DND-41 (cell line): ENCODE results near the gene IDI1.

Experiments used
- EZH2 ChIP-seq: IDR thresholded peaks from 3 replicates; pipeline ENCODE4 v1.6.1; 2012; ENCODE audit warnings: borderline replicate concordance, low read depth, mild to moderate bottlenecking, moderate library complexity, low read length, inconsistent platforms; ENCODE audit not compliant: severe bottlenecking
- TF ChIP-seq, protein P1 (sequence below): IDR thresholded peaks from 2 replicates; pipeline ENCODE4 v1.5.1; 2012; ENCODE audit warnings: borderline replicate concordance, low read length, moderate library complexity, mild to moderate bottlenecking; ENCODE audit not compliant: poor library complexity, severe bottlenecking; ENCODE audit errors: extremely low read depth

DNA sequence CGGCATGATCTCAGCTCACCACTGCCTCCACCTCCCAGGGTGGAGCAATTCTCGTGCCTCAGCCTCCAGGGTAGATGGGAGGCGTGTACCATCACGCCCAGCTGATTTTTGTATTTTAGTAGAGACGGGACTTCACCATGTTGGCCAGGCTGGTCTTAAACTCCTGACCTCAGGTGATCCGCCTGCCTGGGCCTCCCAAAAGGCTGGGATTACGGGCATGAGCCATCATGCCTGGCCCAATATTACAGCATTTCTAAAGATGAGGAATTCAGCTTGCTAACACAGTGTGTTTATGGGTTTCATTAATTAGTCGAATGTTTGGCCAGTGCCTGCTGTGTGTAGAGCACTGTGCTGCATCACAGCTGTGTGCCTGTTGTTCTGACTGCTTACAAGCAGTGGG lies 11.0 kb upstream of the IDI1 start:
- TF ChIP-seq, protein P1, sequence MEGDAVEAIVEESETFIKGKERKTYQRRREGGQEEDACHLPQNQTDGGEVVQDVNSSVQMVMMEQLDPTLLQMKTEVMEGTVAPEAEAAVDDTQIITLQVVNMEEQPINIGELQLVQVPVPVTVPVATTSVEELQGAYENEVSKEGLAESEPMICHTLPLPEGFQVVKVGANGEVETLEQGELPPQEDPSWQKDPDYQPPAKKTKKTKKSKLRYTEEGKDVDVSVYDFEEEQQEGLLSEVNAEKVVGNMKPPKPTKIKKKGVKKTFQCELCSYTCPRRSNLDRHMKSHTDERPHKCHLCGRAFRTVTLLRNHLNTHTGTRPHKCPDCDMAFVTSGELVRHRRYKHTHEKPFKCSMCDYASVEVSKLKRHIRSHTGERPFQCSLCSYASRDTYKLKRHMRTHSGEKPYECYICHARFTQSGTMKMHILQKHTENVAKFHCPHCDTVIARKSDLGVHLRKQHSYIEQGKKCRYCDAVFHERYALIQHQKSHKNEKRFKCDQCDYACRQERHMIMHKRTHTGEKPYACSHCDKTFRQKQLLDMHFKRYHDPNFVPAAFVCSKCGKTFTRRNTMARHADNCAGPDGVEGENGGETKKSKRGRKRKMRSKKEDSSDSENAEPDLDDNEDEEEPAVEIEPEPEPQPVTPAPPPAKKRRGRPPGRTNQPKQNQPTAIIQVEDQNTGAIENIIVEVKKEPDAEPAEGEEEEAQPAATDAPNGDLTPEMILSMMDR, result no peak
- TF ChIP-seq EZH2, result no peak
